GM21381 (cell line): ENCODE results near the gene TRIO.

ENCODE experiments used
- ATAC-seq: cut with Tn5 transposase; IDR thresholded peaks from one replicate; pipeline ENCODE4 v1.9.1; 2021; ENCODE audit warnings: mild to moderate bottlenecking, moderate library complexity; ENCODE audit not compliant: unreplicated experiment

TRIO gene

GRCh38 chr5:14402424-14402823, 259.3 kb downstream of the TRIO start:
- ATAC-seq, result no peak

GRCh38 chr5:14404780-14405179, 261.6 kb downstream of the TRIO start:
- no peak for ATAC-seq

- no peak for ATAC-seq
Measured at GRCh38 chr5:14405267-14405666, 262.1 kb downstream of the TRIO start.

GRCh38 chr5:14405706-14406553, 262.8 kb downstream of the TRIO start:
- no peak for ATAC-seq

GRCh38 chr5:14406554-14406849, 263.4 kb downstream of the TRIO start:
- ATAC-seq, result no peak

GRCh38 chr5:14407051-14407450, 263.9 kb downstream of the TRIO start:
- ATAC-seq, result no peak

- no peak for ATAC-seq
Measured at GRCh38 chr5:14407746-14408175, 264.6 kb downstream of the TRIO start.

GRCh38 chr5:14408969-14409586, 265.9 kb downstream of the TRIO start:
- ATAC-seq, result no peak

GRCh38 chr5:14410068-14410393, 266.9 kb downstream of the TRIO start:
- ATAC-seq, result no peak

- no peak for ATAC-seq
Measured at GRCh38 chr5:14410394-14411201, 267.5 kb downstream of the TRIO start.

GRCh38 chr5:14411216-14411615, 268.1 kb downstream of the TRIO start:
- ATAC-seq, result no peak

- ATAC-seq, result no peak
Measured at GRCh38 chr5:14413331-14413750, 270.2 kb downstream of the TRIO start.

- ATAC-seq, result no peak
Measured at GRCh38 chr5:14414007-14414406, 270.9 kb downstream of the TRIO start.

GRCh38 chr5:14414656-14415023, 271.5 kb downstream of the TRIO start:
- no peak for ATAC-seq

GRCh38 chr5:14415024-14415697, 272.0 kb downstream of the TRIO start:
- ATAC-seq, result peak; percentile 76

- ATAC-seq, result no peak
Measured at GRCh38 chr5:14415698-14416074, 272.5 kb downstream of the TRIO start.

GRCh38 chr5:14416621-14417275, 273.6 kb downstream of the TRIO start:
- no peak for ATAC-seq

- no peak for ATAC-seq
Measured at GRCh38 chr5:14417276-14417730, 274.2 kb downstream of the TRIO start.

- no peak for ATAC-seq
Measured at GRCh38 chr5:14417792-14418765, 274.9 kb downstream of the TRIO start.

GRCh38 chr5:14419686-14420085, 276.5 kb downstream of the TRIO start:
- ATAC-seq, result no peak
